Bone marrow (tissue), 2 donors: ENCODE measurements around the gene NPTXR.
A peak's percentile ranks its signal among the peaks of the same experiment; 100 is the strongest.
"Not testable (repeated sequence)": the region's sequence is repeated elsewhere in the genome, so short reads cannot be mapped to it uniquely, and the experiment has no call there.

ENCODE experiments used
- DNase-seq, 2 donors: peaks; one replicate each; lab custom pipeline; 2025; lab: John Stamatoyannopoulos, UW

The NPTXR gene

GRCh38 chr22:38831166-38831945 lies 12.5 kb downstream of the NPTXR start:
- DNase-seq = no peak

- DNase-seq = no peak
Observed at GRCh38 chr22:38830845-38831108, 13.1 kb downstream of the NPTXR start.

- no peak for DNase-seq
Observed at GRCh38 chr22:38830026-38830844, 13.6 kb downstream of the NPTXR start.

DNA sequence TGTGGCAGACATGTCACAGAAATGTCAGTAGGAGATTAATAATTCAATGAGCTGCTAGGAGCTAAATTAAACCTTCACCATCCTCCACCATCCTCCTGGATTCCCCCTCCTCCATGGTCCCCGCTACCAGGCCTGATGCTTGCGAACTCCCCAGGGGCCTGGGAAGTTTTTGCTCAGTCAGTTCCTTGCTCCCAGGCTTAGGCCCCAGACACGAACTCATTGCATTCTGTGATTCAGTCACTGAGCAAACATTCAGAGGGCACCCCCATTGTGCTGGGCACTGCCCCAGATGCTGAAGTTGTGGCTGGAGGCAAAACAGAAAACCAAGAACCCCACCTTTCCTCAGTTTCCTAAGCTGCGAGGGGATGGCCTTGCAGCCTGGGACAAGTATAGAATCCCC lies 14.3 kb downstream of the NPTXR start:
- DNase-seq = no peak

DNA sequence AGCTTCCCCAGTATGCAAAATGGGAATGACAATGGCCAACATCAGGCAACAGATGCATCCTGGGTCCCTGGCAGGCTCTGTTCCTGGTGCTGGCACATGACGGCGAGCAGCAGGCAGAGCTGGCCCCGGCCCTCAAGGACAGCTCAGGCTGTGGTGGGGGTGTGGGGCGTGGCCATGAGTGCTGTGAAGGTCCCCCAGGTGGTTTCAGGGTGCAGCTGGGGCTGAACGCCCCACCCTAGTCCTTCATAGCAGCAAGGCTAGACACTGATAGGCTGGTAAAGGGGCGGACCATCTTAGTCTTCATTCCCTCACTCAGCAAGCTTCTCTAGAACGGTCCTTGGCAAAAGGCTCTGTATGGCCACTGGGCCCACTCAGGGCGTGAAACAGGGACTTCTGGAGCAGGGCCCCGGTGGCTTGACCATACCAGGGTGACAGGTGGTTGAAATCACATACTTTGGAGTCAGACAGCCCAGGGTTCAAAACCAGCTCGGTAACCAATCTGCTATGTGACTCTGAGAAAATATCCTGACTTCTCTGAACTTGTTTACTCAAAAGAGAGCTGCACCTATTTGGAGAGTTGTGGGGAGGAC lies 15.1 kb downstream of the NPTXR start:
- no peak for DNase-seq

GRCh38 chr22:38828191-38828590 lies 15.6 kb downstream of the NPTXR start:
- no peak for DNase-seq

DNA sequence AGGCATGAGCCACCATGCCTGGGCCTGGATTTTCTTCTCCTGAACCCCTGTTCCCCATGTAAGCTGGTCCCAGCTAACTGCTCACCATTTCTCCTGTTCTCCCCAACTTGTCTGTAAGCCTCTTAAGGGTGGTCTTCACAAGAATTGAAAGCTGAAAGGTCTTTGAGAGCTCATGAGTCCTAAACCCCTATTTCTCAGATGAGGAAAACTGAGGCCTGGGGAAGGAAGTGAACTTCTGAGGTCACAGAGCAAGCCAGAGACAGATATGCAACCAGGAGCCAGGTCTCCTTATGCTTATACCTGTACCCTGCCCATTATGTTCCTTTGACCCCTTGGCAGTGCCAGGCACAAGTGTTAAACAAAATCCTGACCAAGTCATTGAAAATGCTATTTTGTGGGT lies 16.3 kb downstream of the NPTXR start:
- DNase-seq = no peak

DNA sequence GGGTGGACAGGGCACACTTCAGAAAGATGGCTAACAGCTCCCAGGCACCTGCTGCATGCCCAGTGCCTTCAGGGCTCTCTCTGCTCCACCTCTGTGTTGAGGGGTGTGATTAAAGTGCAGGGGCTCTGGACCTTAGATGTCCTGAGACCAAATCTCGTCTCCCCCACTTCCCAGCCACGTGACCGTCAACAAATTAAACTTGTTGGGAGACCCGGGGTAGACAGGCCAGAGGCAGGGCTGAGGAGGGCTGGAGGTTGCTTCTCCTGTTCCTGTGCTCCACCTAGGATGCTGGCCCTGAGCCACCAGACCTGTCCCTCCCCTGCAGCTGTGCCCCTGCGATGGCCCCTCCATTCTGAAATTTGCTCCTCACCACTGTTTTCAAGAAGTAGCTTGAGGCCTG lies 17.0 kb downstream of the NPTXR start:
- no peak for DNase-seq

- no peak for DNase-seq
Observed at GRCh38 chr22:38826386-38826785, 17.4 kb downstream of the NPTXR start.

DNA sequence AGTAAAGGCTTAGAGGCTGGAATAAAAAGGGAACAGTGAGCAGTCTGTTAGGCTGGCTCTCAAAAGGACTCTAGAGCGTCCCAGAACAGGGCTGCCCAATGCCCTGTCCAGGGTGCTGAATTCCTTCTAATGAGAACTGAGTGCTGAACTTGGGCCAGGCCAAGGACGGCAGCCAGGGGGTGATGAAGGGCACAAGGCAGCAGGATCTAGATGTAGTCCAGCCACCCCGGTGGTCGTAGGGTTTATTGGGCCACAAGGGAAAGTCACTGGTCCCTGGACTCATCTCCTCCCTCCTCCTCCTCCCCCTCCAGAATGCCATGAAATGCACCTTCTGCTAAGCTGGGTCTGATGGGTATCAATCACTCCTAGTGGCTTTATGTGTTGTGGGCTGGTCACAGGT lies 19.2 kb downstream of the NPTXR start:
- DNase-seq = peak in 1 of 2 donors; percentile 48

DNA sequence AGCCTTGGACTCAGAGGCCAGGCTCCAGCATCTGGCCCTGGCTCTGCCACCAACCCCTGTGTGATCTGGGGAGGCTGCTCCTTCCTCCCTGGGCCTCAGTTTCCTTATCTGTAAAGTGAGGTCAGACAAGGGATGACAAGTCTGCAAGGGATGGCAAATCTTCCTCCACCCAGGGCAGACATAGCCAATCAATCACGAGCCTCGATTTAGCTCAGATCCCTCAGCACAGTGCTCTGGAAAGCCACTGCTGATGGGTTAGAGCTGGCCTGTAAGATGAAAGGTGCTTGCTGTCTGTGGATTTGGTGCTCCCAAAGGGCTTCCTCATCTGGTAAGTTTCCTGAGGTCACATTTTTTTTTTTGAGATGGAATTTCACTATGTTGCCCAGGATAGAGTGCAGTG lies 20.2 kb downstream of the NPTXR start:
- no peak for DNase-seq

DNA sequence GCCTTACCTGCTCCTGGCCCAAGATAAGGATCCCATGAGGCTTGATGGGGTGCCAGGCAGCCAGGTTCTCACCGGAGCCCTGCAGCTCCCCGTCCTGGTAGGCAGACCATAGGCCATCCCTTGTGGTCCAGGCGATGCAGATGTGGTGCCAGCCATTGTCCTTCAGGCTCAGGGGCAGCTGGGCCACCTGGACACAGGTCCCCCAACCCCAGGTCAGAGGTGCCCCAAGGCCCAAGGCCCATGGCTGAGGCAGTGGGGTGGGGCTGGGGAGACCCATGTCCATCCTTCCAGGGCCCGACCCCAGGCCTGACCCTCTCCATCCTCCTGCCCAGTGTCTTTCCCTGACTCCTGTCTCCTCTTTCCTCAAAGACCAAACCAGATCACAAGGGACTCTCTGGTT lies 20.8 kb downstream of the NPTXR start:
- DNase-seq = no peak

DNA sequence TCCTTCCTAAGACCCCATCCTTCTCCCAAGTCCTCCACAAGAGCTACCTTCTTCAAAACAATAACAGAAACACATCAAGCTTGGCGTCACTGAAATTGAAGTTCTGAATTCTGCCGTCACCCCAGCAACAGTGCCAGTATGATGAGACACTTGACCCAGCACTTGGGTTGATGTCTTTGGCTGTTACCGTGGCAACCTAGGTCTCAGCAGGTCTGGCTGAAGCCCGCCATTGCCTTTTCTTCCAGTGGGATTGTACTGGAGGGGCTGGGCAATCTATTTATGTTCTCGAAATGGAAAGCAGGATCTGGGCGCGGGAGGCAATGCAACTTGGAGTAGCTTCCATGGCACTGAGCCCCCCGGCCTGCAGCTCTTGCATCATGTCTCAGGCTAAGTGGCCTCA lies 23.8 kb downstream of the NPTXR start:
- no peak for DNase-seq

- no peak for DNase-seq
Observed at GRCh38 chr22:38819387-38819940, 24.4 kb downstream of the NPTXR start.

GRCh38 chr22:38817196-38817595 lies 26.6 kb downstream of the NPTXR start:
- DNase-seq = no peak

GRCh38 chr22:38815842-38816241 lies 28.0 kb downstream of the NPTXR start:
- no peak for DNase-seq

GRCh38 chr22:38811241-38811640 lies 32.6 kb downstream of the NPTXR start:
- no peak for DNase-seq

DNA sequence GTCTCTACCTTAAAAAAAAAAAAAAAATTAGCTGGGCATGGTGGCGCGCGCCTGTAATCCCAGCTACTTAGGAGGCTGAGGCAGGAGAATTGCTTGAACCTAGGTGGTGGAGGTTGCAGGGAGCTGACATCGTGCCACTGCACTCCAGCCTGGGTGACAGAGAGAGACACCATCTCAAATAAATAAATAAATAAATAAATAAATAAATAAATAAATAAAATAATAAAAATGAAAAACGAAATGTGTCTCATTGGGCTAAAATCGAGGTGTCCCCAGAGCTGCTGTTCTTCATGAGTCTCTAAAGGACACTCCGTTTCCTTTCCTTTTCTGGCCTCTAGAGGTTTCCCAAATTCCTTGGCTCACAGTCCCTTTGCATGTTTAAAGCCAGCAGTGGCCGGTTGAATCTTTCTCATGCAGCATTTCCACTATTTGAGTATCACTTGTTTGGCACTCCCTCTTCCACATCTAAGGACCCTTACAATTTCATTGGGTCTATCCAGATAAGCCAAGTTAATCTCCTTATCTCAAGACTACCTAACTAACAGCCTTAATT lies 38.7 kb downstream of the NPTXR start:
- not testable (repeated sequence) for DNase-seq

- DNase-seq = no peak
Observed at GRCh38 chr22:38802671-38803121, 41.1 kb downstream of the NPTXR start.

- DNase-seq = no peak
Observed at GRCh38 chr22:38799265-38800002, 44.4 kb downstream of the NPTXR start.

DNA sequence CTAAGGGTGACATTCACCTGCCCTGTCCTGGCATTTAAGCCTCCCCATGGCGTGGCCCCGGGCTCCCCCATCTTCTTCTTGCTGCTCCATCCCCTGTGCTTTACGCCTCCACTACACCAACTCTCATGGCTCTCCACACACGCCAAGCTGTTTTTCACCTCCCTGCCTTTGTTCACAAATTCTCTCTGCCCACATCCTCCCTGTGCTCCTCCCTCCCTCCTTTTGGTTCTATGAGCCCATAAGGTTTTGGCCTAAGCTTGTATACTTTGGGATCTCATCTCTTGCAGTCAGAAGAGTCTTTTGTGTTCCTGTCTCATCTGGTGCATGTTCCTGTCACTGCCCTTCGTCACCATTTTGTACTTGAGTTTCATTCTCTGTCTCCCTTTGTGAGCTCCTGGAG lies 45.3 kb downstream of the NPTXR start:
- DNase-seq = no peak
